Loucy (cell line): ENCODE data around the gene CNTNAP2.

Experiments used
- H2AFZ ChIP-seq: fragments of 200-600 bp; sonication (generic); 2 replicates; pipeline ENCODE4 v1.6.0; 2016; ENCODE audit warnings: antibody characterized with exemption, mild to moderate bottlenecking, low read length, moderate library complexity
- H3F3A ChIP-seq: fragments of 200-600 bp; 2 replicates; pipeline ENCODE4 v1.6.0; 2016; ENCODE audit warnings: antibody characterized with exemption, low read depth, mild to moderate bottlenecking
- H3K27me3 ChIP-seq: fragments of 200-600 bp; sonication (generic); 2 replicates; pipeline ENCODE4 v1.6.1; 2014; ENCODE audit warnings: low read length, mild to moderate bottlenecking; ENCODE audit not compliant: insufficient read depth, poor library complexity, severe bottlenecking
- H3K36me3 ChIP-seq: fragments of 200-600 bp; sonication (generic); 2 replicates; pipeline ENCODE4 v1.6.1; 2016; ENCODE audit warnings: low read length; ENCODE audit not compliant: insufficient read depth
- H3K4me1 ChIP-seq: fragments of 200-600 bp; sonication (generic); 2 replicates; pipeline ENCODE4 v1.5.1; 2014; ENCODE audit warnings: low read length, mild to moderate bottlenecking; ENCODE audit not compliant: insufficient read depth, poor library complexity, severe bottlenecking
- H3K4me2 ChIP-seq: fragments of 200-600 bp; sonication (generic); 2 replicates; pipeline ENCODE4 v1.6.0; 2014; ENCODE audit warnings: antibody characterized with exemption, low read length, low read depth, mild to moderate bottlenecking; ENCODE audit not compliant: poor library complexity, severe bottlenecking
- H3K4me3 ChIP-seq: fragments of 200-600 bp; sonication (generic); 2 replicates; pipeline ENCODE4 v1.5.1; 2014; ENCODE audit warnings: low read length, mild to moderate bottlenecking, mixed read lengths; ENCODE audit not compliant: poor library complexity, severe bottlenecking
- H3K79me2 ChIP-seq: fragments of 200-600 bp; sonication (generic); 2 replicates; pipeline ENCODE4 v1.6.1; 2014; ENCODE audit warnings: low read length; ENCODE audit not compliant: insufficient read depth
- H3K9ac ChIP-seq: fragments of 200-600 bp; sonication (generic); 2 replicates; pipeline ENCODE4 v1.6.0; 2014; ENCODE audit warnings: mild to moderate bottlenecking, low read depth, low read length, moderate library complexity; ENCODE audit not compliant: poor library complexity, severe bottlenecking
- H3K9me2 ChIP-seq: fragments of 200-600 bp; sonication (generic); replicated peaks from 2 replicates; pipeline ENCODE4 v1.6.1; 2016; ENCODE audit warnings: low read depth, low read length, mixed read lengths
- H3K9me3 ChIP-seq: fragments of 200-600 bp; sonication (generic); 2 replicates; pipeline ENCODE4 v1.6.1; 2014; ENCODE audit warnings: mild to moderate bottlenecking, antibody characterized with exemption, low read length, low read depth; ENCODE audit not compliant: insufficient read depth
- H4K20me1 ChIP-seq: fragments of 200-600 bp; sonication (generic); 2 replicates; pipeline ENCODE4 v1.6.0; 2014; ENCODE audit warnings: antibody characterized with exemption, low read length, mild to moderate bottlenecking; ENCODE audit not compliant: insufficient read depth, poor library complexity, severe bottlenecking
- CTCF ChIP-seq: fragments of 200-600 bp; sonication (generic); conservative IDR thresholded peaks from 2 replicates; pipeline ENCODE4 v1.5.1; 2014; ENCODE audit warnings: mild to moderate bottlenecking, antibody characterized with exemption, low read length
- EZH2phosphoT487 ChIP-seq: fragments of 200-600 bp; IDR thresholded peaks from 2 replicates; pipeline ENCODE4 v1.6.1; 2018; ENCODE audit warnings: antibody characterized with exemption, mild to moderate bottlenecking, moderate library complexity, borderline replicate concordance

The CNTNAP2 gene

GRCh38 chr7:146119002-146119401 lies 2.4 kb downstream of the CNTNAP2 start:
- no peaks in the 10 kb centered on the region for H3K9me2 ChIP-seq
- H3F3A ChIP-seq = no peaks in the 10 kb centered on the region
- H3K9ac ChIP-seq = no peak overlapping the region
- no peaks in the 10 kb centered on the region for H4K20me1 ChIP-seq
- H3K9me3 ChIP-seq = 0 out of 2 replicates have a peak, but pooled peaks cover 3% of the 10 kb centered on the region
- H2AFZ ChIP-seq = no peak overlapping the region
- H3K4me1 ChIP-seq = no peaks in the 10 kb centered on the region
- H3K36me3 ChIP-seq = no peaks in the 10 kb centered on the region
- H3K79me2 ChIP-seq = no peaks in the 10 kb centered on the region
- H3K27me3 ChIP-seq = no peaks in the 10 kb centered on the region
- no peak overlapping the region for H3K4me2 ChIP-seq
- H3K4me3 ChIP-seq = no peak overlapping the region
- TF ChIP-seq EZH2phosphoT487 (no peak), CTCF (no peak)

GRCh38 chr7:146123715-146124114 lies 7.1 kb downstream of the CNTNAP2 start:
- no peaks in the 10 kb centered on the region for H3K4me1 ChIP-seq
- no peaks in the 10 kb centered on the region for H3K36me3 ChIP-seq
- H3K9me3 ChIP-seq = 0 out of 2 replicates have a peak, but pooled peaks cover 3% of the 10 kb centered on the region
- H3K4me2 ChIP-seq = no peak overlapping the region
- TF ChIP-seq CTCF = no peak
- TF ChIP-seq EZH2phosphoT487 = no peak
- no peaks in the 10 kb centered on the region for H3K79me2 ChIP-seq
- no peak overlapping the region for H3K4me3 ChIP-seq
- H2AFZ ChIP-seq = no peak overlapping the region
- no peaks in the 10 kb centered on the region for H4K20me1 ChIP-seq
- H3K9me2 ChIP-seq = no peaks in the 10 kb centered on the region
- no peak overlapping the region for H3K9ac ChIP-seq
- H3F3A ChIP-seq = no peaks in the 10 kb centered on the region
- no peaks in the 10 kb centered on the region for H3K27me3 ChIP-seq

- Histone ChIP-seq H3K4me3 (no peak overlapping the region), H2AFZ (no peak overlapping the region), H3F3A (no peaks in the 10 kb centered on the region), H3K9ac (no peak overlapping the region), H3K79me2 (no peaks in the 10 kb centered on the region), H3K9me3 (0 out of 2 replicates have a peak, but pooled peaks cover 3% of the 10 kb centered on the region), H3K4me2 (no peak overlapping the region), H3K9me2 (no peaks in the 10 kb centered on the region), H3K4me1 (no peaks in the 10 kb centered on the region), H3K27me3 (no peaks in the 10 kb centered on the region), H3K36me3 (no peaks in the 10 kb centered on the region), H4K20me1 (no peaks in the 10 kb centered on the region)
- no peak for TF ChIP-seq CTCF
Observed at GRCh38 chr7:146126767-146127509, 10.3 kb downstream of the CNTNAP2 start.
